Lung (tissue), 12 donors: ENCODE results near the gene CBLIF. TPM values are rescaled to one million over a fixed set of nuclear protein-coding genes. Genes with fewer than 3 reads are reported as not detected.
A peak's percentile ranks its signal among the peaks of the same experiment; 100 is the strongest.

ENCODE experiments used
- ATAC-seq: fragments of 200-7000 bp; cut with Tn5 transposase; one replicate; pipeline ENCODE4 v1.9.1; 2020; ENCODE audit warnings: moderate number of reproducible peaks; ENCODE audit not compliant: insufficient read depth, low FRiP score
- DNase-seq, 3 donors: peaks; one replicate each; pipeline ENCODE4 v3.0.0-alpha.2; 2013 to 2017
- H3K27ac ChIP-seq, 2 donors: one replicate each; pipeline ENCODE4 v1.5.1; 2013; ENCODE audit warnings: mild to moderate bottlenecking in 2 of 2, moderate library complexity in 2 of 2, control low read depth in 1 of 2, inconsistent platforms in 1 of 2, low read depth in 1 of 2, low read length in 1 of 2
- H3K27me3 ChIP-seq, 3 donors: one replicate each; pipeline ENCODE4 v1.5.1; 2013; ENCODE audit warnings: low read length in 2 of 3; ENCODE audit not compliant: control insufficient read depth in 3 of 3, insufficient read depth in 3 of 3
- H3K36me3 ChIP-seq, 4 donors: one replicate each; pipeline ENCODE4 v1.5.1; 2013; ENCODE audit warnings: low read length in 4 of 4, mild to moderate bottlenecking in 1 of 4, moderate library complexity in 1 of 4; ENCODE audit not compliant: control insufficient read depth in 4 of 4, insufficient read depth in 4 of 4
- H3K4me1 ChIP-seq, 5 donors: one replicate each; pipeline ENCODE4 v1.5.1; 2013; ENCODE audit warnings: low read length in 5 of 5, mild to moderate bottlenecking in 2 of 5, moderate library complexity in 1 of 5; ENCODE audit not compliant: control insufficient read depth in 5 of 5, insufficient read depth in 5 of 5
- H3K4me3 ChIP-seq: one replicate; pipeline ENCODE4 v1.5.1; 2013; ENCODE audit warnings: mild to moderate bottlenecking, control low read depth, moderate library complexity
- H3K9ac ChIP-seq, 2 donors: one replicate each; pipeline ENCODE4 v1.5.1; 2013; ENCODE audit warnings: low read length in 2 of 2, control low read depth in 1 of 2; ENCODE audit not compliant: insufficient read depth in 1 of 2
- H3K9me3 ChIP-seq, 4 donors: one replicate each; pipeline ENCODE4 v1.5.1; 2013; ENCODE audit warnings: low read length in 3 of 4, mild to moderate bottlenecking in 1 of 4, moderate library complexity in 1 of 4; ENCODE audit not compliant: control insufficient read depth in 4 of 4, insufficient read depth in 3 of 4
- WGBS, 2 donors: extraction: QIAGEN DNeasy Blood & Tissue Kit; methylation state at CpG; one replicate each; pipeline ENCODE4 v1.1.7; 2013; 5-methylcytosine and 5-hydroxymethylcytosine counted together
- polyA plus RNA-seq, 2 donors: library from polyadenylated mRNA; stranded (reverse); fragments of 200-250 nt; gene quantifications; one replicate each; pipeline ENCODE4 v1.2.1, GENCODE V29; 2013
- total RNA-seq, 2 donors: library from RNA; depleted of rRNA in 1 of 2; stranded (reverse); fragments of >200 nt in 1 of 2; gene quantifications; one replicate each; pipeline ENCODE4 v1.2.1, GENCODE V29; 2014 to 2021
- TF ChIP-seq, protein P1 (sequence below): IDR thresholded peaks from 2 replicates; pipeline ENCODE4 v1.5.1; 2012; ENCODE audit warnings: mild to moderate bottlenecking; ENCODE audit errors: control extremely low read depth, extremely low read depth
- donor health status: control.
- donor health status: control.
- donor health status: Bipolar disorder and iron deficiency.
- donor health status: healthy.
- donor health status: DM: yes; HTN: yes; CAD: no.

The CBLIF gene
- total and polyA plus RNA-seq, 4 donors, result not detected

- no peaks in the 10 kb centered on the region for H3K9me3 ChIP-seq
- peaks cover 0 to 8% (median 3%) of the 10 kb centered on the region in 5 donors for H3K4me1 ChIP-seq
- H3K9ac ChIP-seq, result peak overlapping the region in 1 of 2 donors; percentile 87
- 10 to 11% methylated on average over 8 of the region's 8 CpGs for WGBS, 2 donors
- H3K36me3 ChIP-seq, result peaks cover 6 to 17% (median 10%) of the 10 kb centered on the region in 4 donors
- no peak for DNase-seq
- H3K27ac ChIP-seq, result peak overlapping the region; percentile 24 to 84
- TF ChIP-seq, protein P1, sequence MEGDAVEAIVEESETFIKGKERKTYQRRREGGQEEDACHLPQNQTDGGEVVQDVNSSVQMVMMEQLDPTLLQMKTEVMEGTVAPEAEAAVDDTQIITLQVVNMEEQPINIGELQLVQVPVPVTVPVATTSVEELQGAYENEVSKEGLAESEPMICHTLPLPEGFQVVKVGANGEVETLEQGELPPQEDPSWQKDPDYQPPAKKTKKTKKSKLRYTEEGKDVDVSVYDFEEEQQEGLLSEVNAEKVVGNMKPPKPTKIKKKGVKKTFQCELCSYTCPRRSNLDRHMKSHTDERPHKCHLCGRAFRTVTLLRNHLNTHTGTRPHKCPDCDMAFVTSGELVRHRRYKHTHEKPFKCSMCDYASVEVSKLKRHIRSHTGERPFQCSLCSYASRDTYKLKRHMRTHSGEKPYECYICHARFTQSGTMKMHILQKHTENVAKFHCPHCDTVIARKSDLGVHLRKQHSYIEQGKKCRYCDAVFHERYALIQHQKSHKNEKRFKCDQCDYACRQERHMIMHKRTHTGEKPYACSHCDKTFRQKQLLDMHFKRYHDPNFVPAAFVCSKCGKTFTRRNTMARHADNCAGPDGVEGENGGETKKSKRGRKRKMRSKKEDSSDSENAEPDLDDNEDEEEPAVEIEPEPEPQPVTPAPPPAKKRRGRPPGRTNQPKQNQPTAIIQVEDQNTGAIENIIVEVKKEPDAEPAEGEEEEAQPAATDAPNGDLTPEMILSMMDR, result no peak
- no peaks in the 10 kb centered on the region for H3K27me3 ChIP-seq
- no peak overlapping the region for H3K4me3 ChIP-seq
- no peak for ATAC-seq
Observed at GRCh38 chr11:59810911-59811259, 34.4 kb downstream of the CBLIF start.

DNA sequence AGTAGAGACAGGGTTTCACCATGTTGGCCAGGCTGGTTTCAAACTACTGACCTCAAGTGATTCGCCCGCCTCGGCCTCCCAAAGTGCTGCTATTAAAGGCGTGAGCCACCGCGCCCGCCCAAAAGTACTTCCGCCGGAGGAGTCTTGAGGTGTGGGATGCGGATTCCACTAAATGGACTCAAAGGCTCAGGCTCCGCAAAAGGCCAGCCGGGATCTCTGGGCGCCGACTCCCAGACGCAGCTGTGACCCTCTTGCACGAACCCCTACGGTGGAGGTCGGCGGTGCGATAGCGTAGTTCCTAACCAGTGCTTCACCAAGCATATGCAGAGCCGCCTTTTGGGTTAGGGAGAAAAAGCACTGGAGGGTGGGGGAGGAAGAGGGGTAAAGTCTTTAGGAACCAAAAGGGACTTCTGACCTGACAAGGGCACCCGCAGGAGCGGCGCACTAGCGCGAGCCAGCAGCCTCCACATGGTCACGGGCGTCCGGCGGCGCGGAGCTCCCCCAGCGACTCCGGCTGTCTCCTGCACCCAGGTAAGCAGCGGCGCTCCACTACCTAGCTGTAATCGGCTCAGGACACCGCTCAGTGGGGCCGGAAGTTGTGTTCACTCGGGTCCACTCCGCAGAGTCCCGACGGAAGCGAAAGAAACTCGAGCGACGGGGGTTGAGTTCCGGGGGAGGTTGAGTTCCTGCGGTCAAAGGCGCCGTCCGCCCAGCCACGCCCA lies 34.9 kb downstream of the CBLIF start, which contains the start of gene MRPL16:
Gene MRPL16 (minus strand): TSS at position 590 of the 722 bp plus-strand sequence. CDS start 120 bp downstream, at position 470.
- H3K9ac ChIP-seq, result peak within 1 kb of the TSS; percentile 87
- H3K27ac ChIP-seq, result peak within 1 kb of the TSS; percentile 81 to 84
- 0 to 1% methylated on average over 54 of the region's 54 CpGs for WGBS, 2 donors
- H3K4me3 ChIP-seq, result peak within 1 kb of the TSS; percentile 73
- H3K9me3 ChIP-seq, result no peaks in the 10 kb centered on the region
- peak; percentile 97 for ATAC-seq
- TF ChIP-seq, protein P1, result no peak
- peaks cover 0 to 8% (median 3%) of the 10 kb centered on the region in 5 donors for H3K4me1 ChIP-seq
- peak; percentile 91 to 95 (median 92) for DNase-seq
- peaks cover 9 to 17% (median 10%) of the 10 kb centered on the region in 4 donors for H3K36me3 ChIP-seq
- H3K27me3 ChIP-seq, result no peaks in the 10 kb centered on the region

GRCh38 chr11:59807047-59807610 lies 38.2 kb downstream of the CBLIF start:
- no peak for ATAC-seq
- H3K36me3 ChIP-seq, result peaks cover 9 to 20% (median 15%) of the 10 kb centered on the region in 4 donors

More at GRCh38 chr11:59807047-59807610, 38.2 kb downstream of the CBLIF start:
- H3K9me3 ChIP-seq, result no peaks in the 10 kb centered on the region
- WGBS, 2 donors, result 45 to 75% methylated on average over 1 of the region's 1 CpG
- H3K27ac ChIP-seq, result no peak overlapping the region
- no peak overlapping the region for H3K9ac ChIP-seq
- H3K4me3 ChIP-seq, result no peak overlapping the region
- DNase-seq, result no peak
- peaks cover 0 to 8% (median 3%) of the 10 kb centered on the region in 5 donors for H3K4me1 ChIP-seq
- TF ChIP-seq, protein P1, result no peak
- no peaks in the 10 kb centered on the region for H3K27me3 ChIP-seq
